PC-9 (cell line): ENCODE measurements around the gene AGTR1.

Experiments
- EZH2 ChIP-seq: fragments of 200-600 bp; sonication (generic); IDR thresholded peaks from 2 replicates; pipeline ENCODE4 v1.8.0; 2017; ENCODE audit warnings: antibody characterized with exemption, low read depth
- TF ChIP-seq, protein P1 (sequence below): fragments of 200-600 bp; sonication (generic); conservative IDR thresholded peaks from 2 replicates; pipeline ENCODE4 v1.6.1; 2017; ENCODE audit warnings: mixed run types, antibody characterized with exemption, mild to moderate bottlenecking, moderate library complexity

DNA sequence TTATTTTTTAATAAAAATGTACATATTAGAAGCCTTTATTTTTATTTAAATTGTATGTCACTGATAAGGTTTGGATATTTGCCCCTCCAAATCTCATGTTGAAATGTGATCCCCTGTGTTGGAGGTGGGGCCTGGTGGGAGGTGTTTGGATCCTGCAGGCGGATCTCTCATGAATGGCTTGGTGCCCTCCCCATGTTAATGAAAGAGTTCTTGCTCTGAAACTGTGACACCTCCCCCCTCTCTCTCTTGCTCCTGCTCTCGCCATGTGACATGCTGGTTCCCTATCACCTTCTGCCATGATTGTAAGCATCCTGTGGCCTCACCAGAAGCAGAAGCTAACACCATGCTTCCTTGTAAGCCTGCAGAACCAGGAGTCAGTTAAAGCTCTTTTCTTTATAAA is 13.0 kb downstream of the AGTR1 start:
- TF ChIP-seq, protein P1, sequence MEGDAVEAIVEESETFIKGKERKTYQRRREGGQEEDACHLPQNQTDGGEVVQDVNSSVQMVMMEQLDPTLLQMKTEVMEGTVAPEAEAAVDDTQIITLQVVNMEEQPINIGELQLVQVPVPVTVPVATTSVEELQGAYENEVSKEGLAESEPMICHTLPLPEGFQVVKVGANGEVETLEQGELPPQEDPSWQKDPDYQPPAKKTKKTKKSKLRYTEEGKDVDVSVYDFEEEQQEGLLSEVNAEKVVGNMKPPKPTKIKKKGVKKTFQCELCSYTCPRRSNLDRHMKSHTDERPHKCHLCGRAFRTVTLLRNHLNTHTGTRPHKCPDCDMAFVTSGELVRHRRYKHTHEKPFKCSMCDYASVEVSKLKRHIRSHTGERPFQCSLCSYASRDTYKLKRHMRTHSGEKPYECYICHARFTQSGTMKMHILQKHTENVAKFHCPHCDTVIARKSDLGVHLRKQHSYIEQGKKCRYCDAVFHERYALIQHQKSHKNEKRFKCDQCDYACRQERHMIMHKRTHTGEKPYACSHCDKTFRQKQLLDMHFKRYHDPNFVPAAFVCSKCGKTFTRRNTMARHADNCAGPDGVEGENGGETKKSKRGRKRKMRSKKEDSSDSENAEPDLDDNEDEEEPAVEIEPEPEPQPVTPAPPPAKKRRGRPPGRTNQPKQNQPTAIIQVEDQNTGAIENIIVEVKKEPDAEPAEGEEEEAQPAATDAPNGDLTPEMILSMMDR = no peak
- no peak for TF ChIP-seq EZH2
